SH-SY5Y (cell line): ENCODE data around the gene ZER1.

ENCODE experiments used
- GATA2 ChIP-seq: IDR thresholded peaks from 2 replicates; pipeline ENCODE4 v1.6.1; 2011; ENCODE audit warnings: mild to moderate bottlenecking, low read depth, low read length
- GATA3 ChIP-seq: IDR thresholded peaks from 2 replicates; pipeline ENCODE4 v1.6.1; 2011; ENCODE audit warnings: low read depth, mild to moderate bottlenecking, low read length, moderate library complexity

GRCh38 chr9:128713411-128713780 lies 58.3 kb downstream of the ZER1 start:
- TF ChIP-seq GATA3 (no peak), GATA2 (no peak)
